Adrenal gland (tissue), 12 donors: ENCODE measurements around the gene MGAT1. TPM values are rescaled to one million over a fixed set of nuclear protein-coding genes. Genes with fewer than 3 reads are reported as not detected.
"Not testable (repeated sequence)": the region's sequence is repeated elsewhere in the genome, so short reads cannot be mapped to it uniquely, and the experiment has no call there.

Experiments
- DNase-seq, 7 donors: peaks; one replicate each; pipeline ENCODE4 v3.0.0-alpha.2; 2019 to 2020
- H3K27ac ChIP-seq, 5 donors: fragments of 200-600 bp; sonication (generic) in 4 of 5; 1 replicate in 3 of 5; 2 replicates in 2 of 5; pipeline versions ENCODE4 v1.5.1 to v1.8.0; 2016 to 2020; ENCODE audit warnings: mild to moderate bottlenecking in 1 of 5
- H3K27me3 ChIP-seq: fragments of 200-600 bp; 2 replicates; pipeline ENCODE4 v1.8.0; 2021
- H3K36me3 ChIP-seq, 2 donors: fragments of 200-600 bp; replicated peaks in 1 of 2; 1 replicate in 1 of 2; 2 replicates in 1 of 2; pipeline versions ENCODE4 v1.5.1 to v1.8.0; 2018 to 2022
- H3K4me1 ChIP-seq, 2 donors: fragments of 200-600 bp; replicated peaks in 1 of 2; 1 replicate in 1 of 2; 2 replicates in 1 of 2; pipeline versions ENCODE4 v1.5.1 to v1.8.0; 2018 to 2021
- H3K4me3 ChIP-seq, 4 donors: fragments of 200-600 bp; sonication (generic) in 3 of 4; one replicate each; pipeline ENCODE4 v1.5.1; 2016 to 2018
- H3K9me3 ChIP-seq, 3 donors: fragments of 200-600 bp; sonication (generic) in 1 of 3; replicated peaks in 1 of 3; 1 replicate in 2 of 3; 2 replicates in 1 of 3; pipeline versions ENCODE4 v1.5.1 to v1.8.0; 2016 to 2021
- POLR2A ChIP-seq, 2 donors: fragments of 450-650 bp; IDR thresholded peaks; one replicate each; pipeline ENCODE4 v1.6.1; 2017; ENCODE audit warnings: antibody characterized with exemption in 2 of 2, mild to moderate bottlenecking in 2 of 2, moderate library complexity in 1 of 2
- WGBS, 4 donors: extraction: QIAGEN DNeasy Blood & Tissue Kit in 2 of 4; methylation state at CpG; one replicate each; pipeline versions ENCODE4 v1.1.5 to v1.1.7; 2013 to 2017; 5-methylcytosine and 5-hydroxymethylcytosine counted together
- intact Hi-C, 2 donors: fragments of 100-400 bp; cut with DNase I; formaldehyde crosslinking; loops; one replicate each; pipeline versions ENCODE4 v1.14.1 to v1.15.0; 2022 to 2023
- polyA plus RNA-seq, 3 donors: library from polyadenylated mRNA; stranded (reverse); fragments of 200-250 nt in 2 of 3; fragments of 350-450 nt in 1 of 3; fragmentation: Illumina TruSeq in 1 of 3; extraction: RNeasy Lipid Tissue Mini Kit (QIAGEN cat#74804) in 1 of 3; gene quantifications; one replicate each; pipeline ENCODE4 v1.2.3, GENCODE V29; 2013 to 2014
- total RNA-seq, 9 donors: library from RNA; depleted of rRNA in 4 of 9; stranded (reverse); fragments of >200 nt in 4 of 9; fragments of 120-200 nt in 1 of 9; fragmentation: NEBNext Ultra II Directional in 1 of 9; extraction: Animal tissue kit (Norgen Biotek cat#: 25700) in 1 of 9; gene quantifications; one replicate each; pipeline versions ENCODE4 v1.1.0 to v1.2.4, GENCODE V29; 2013 to 2023
- TF ChIP-seq, protein P1 (sequence below), 6 experiments: fragments of 450-650 bp in 4 of 6; fragments of 200-600 bp in 2 of 6; sonication (generic) in 1 of 6; IDR thresholded peaks; 1 replicate in 5 of 6; 2 replicates in 1 of 6; pipeline versions ENCODE4 v1.5.1 to v1.8.0; 2016 to 2021; ENCODE audit warnings: antibody characterized with exemption in 6 of 6, mild to moderate bottlenecking in 2 of 6, moderate library complexity in 1 of 6
- donor health status: healthy with polysubstance abuse.
- donor health status: Bipolar disorder and iron deficiency.
- donor health status: DM: yes; HTN: yes; CAD: no.
- donor health status: DM: no; HTN: no; CAD: no.
- donor health status: DM: no; HTN: no; CAD: no.
- donor health status: DM: yes; HTN: yes; CAD: no.

MGAT1 gene
- total and polyA plus RNA-seq, 12 donors: 46.8 to 224 (median 140) TPM

DNA sequence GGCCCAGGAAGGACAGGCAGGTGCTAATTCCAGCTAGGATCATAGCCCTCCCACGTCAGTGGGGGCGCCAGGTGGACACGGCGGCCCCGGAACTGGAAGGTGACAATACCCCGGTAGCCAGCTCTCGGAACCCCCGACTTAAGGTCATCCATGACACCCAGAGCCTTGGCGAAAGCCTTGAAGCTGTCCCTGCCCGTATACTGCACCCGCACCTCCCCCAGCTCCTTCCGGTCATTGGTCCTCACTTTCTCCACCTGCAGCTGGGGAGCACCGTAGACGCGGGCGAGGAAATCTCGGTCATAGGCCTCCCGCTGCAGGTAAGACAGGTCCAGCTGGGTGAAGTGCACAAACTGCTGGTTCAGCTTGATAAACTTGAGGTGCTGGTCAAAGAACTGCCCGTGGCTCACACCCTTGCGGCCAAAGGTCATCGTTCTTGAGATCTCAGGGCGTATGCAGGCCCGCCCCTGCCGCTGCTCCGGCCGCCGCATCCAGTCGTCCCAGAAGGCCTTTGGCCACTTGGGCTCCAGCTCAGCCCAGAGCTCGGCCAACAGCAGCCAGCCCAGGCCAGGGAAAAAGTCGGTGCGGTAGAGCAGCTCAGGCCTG lies 10.9 kb downstream of the MGAT1 start:
- Histone ChIP-seq H3K27me3 (no peaks in the 10 kb centered on the region), H3K4me1 (peaks cover 8 to 30% of the 10 kb centered on the region in 2 donors), H3K9me3 (no peaks in the 10 kb centered on the region), H3K4me3 (no peak overlapping the region), H3K27ac (no peak overlapping the region), H3K36me3 (peaks cover 0 to 36% of the 10 kb centered on the region in 2 donors)
- TF ChIP-seq, protein P1, sequence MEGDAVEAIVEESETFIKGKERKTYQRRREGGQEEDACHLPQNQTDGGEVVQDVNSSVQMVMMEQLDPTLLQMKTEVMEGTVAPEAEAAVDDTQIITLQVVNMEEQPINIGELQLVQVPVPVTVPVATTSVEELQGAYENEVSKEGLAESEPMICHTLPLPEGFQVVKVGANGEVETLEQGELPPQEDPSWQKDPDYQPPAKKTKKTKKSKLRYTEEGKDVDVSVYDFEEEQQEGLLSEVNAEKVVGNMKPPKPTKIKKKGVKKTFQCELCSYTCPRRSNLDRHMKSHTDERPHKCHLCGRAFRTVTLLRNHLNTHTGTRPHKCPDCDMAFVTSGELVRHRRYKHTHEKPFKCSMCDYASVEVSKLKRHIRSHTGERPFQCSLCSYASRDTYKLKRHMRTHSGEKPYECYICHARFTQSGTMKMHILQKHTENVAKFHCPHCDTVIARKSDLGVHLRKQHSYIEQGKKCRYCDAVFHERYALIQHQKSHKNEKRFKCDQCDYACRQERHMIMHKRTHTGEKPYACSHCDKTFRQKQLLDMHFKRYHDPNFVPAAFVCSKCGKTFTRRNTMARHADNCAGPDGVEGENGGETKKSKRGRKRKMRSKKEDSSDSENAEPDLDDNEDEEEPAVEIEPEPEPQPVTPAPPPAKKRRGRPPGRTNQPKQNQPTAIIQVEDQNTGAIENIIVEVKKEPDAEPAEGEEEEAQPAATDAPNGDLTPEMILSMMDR (IDR thresholded peaks at IDR 0.05): no peak
- no peak for TF ChIP-seq POLR2A (IDR thresholded peaks at IDR 0.05)
- 87 to 96% (median 91%) methylated on average over 21 to 31 of the region's 31 CpGs for WGBS, 4 donors
- no peak for DNase-seq
- intact Hi-C loops: no loop called here

DNA sequence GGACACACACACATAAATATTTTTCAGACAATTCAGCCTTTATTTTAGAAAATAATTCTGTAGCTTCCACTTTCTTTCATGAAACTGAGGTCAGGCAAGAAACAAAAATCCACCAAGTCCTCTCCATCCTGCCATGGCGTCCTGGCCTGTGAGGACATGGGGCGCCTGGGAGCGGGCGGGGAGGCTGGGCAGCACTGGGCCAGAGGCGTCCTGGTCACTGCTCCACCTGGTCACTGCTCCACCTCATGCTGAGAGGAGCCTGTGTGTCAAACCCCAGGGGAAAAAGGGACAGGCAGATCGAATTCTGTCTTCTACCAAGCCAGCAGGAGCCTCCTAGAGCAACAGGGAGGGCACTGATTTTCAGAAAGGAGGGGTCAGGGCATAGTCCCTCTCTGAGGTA lies 12.1 kb downstream of the MGAT1 start:
- WGBS, 4 donors: 87 to 96% (median 88%) methylated on average over 6 of the region's 6 CpGs
- Histone ChIP-seq H3K9me3 (no peaks in the 10 kb centered on the region), H3K36me3 (peaks cover 0 to 36% of the 10 kb centered on the region in 2 donors), H3K4me1 (peaks cover 17 to 34% of the 10 kb centered on the region in 2 donors), H3K27ac (no peak overlapping the region), H3K4me3 (no peak overlapping the region), H3K27me3 (no peaks in the 10 kb centered on the region)
- intact Hi-C loops: no loop called here
- TF ChIP-seq POLR2A (IDR thresholded peaks at IDR 0.05): no peak
- TF ChIP-seq, protein P1 (IDR thresholded peaks at IDR 0.05): no peak
- no peak for DNase-seq

DNA sequence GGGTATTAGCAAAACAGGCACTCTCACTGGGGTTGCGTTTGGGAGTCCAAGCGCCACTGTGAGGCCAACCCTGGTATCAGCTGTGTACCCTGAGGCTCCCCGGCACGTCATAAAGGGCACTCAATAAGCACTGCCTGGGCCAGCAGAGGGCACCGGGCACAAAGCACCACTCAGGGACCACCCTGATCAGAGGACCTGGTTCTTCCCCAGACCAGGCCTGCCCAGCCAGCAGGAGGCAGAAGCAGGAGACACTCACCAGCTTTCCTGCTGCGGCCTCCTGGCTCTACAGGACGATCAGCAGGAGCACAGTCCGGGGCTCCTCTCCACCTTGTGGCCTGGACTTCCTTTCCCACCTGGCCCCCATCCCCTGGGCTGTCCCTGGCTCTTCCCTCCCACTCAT lies 12.6 kb downstream of the MGAT1 start:
- Histone ChIP-seq H3K27ac (no peak overlapping the region), H3K4me3 (no peak overlapping the region), H3K4me1 (peaks cover 22 to 34% of the 10 kb centered on the region in 2 donors), H3K27me3 (no peaks in the 10 kb centered on the region), H3K9me3 (no peaks in the 10 kb centered on the region), H3K36me3 (peaks cover 0 to 36% of the 10 kb centered on the region in 2 donors)
- DNase-seq: no peak
- WGBS, 4 donors: 59 to 85% (median 81%) methylated on average over 5 to 8 of the region's 8 CpGs
- TF ChIP-seq, protein P1 (IDR thresholded peaks at IDR 0.05): no peak
- TF ChIP-seq POLR2A (IDR thresholded peaks at IDR 0.05): no peak
- intact Hi-C loops: no loop called here

DNA sequence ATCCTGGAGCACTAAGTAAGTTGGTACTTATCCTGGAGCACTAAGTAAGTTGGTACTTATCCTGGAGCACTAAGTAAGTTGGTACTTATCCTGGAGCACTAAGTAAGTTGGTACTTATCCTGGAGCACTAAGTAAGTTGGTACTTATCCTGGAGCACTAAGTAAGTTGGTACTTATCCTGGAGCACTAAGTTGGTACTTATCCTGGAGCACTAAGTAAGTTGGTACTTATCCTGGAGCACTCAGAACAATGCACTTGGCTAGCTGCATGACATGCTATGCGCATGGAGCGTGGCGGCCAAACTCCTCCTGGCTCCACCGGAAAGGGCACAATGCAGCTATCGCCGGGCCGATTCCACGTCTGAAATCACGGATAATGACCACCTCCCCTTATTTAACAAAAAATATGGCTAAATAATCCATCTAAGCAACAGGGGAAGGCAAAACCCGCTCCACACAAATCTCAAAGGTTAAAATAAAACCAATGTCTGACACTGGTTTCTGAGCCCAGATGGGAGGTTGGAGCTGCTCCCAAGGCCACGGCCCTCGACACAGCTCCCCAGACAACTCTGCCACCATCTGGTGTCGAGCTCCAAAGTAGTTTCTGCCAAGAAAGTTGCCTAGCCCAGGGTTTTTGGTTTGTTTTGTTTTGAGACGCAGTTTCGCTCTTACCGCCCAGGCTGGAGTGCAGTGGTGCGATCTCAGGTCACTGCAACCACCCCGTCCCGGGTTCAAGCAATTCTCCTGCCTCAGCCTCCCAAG lies 13.8 kb downstream of the MGAT1 start:
- Histone ChIP-seq H3K27ac (peak overlapping the region in 3 of 5 donors; percentile 36 to 46 (median 41)), H3K4me1 (peaks cover 27 to 33% of the 10 kb centered on the region in 2 donors)

More for the DNA sequence above, 13.8 kb downstream of the MGAT1 start:
- H3K4me3 ChIP-seq, H3K9me3 ChIP-seq, H3K27me3 ChIP-seq: not testable (repeated sequence)
- H3K36me3 ChIP-seq: peaks cover 0 to 36% of the 10 kb centered on the region in 2 donors
- 52 to 72% (median 58%) methylated on average over 19 of the region's 19 CpGs for WGBS, 4 donors
- peak in 1 of 2 donors; percentile 9 for TF ChIP-seq POLR2A (IDR thresholded peaks at IDR 0.05)
- intact Hi-C loops: loop anchor here (5.0 to 10.0 kb wide), 3 partner anchors 73 to 366 kb away; partner anchors contain the start of gene ZFP62 (in 2 of the 2)
- peak in 6 of 7 donors; percentile 74 to 87 (median 82) for DNase-seq
